B cell (primary cell): ENCODE results near the gene ANK3. TPM values are rescaled to one million over a fixed set of nuclear protein-coding genes. Genes with fewer than 3 reads are reported as not detected.

Experiments used
- ATAC-seq: fragments of 200-7000 bp; cut with Tn5 transposase; one replicate; pipeline ENCODE4 v1.10.0; 2021; ENCODE audit warnings: low read depth, mild to moderate bottlenecking, moderate number of reproducible peaks, moderate library complexity
- CTCF ChIA-PET: fragments of 350-600 bp; sonication (Branson Sonifier 250); formaldehyde crosslinking; loops from one replicate; lab custom pipeline; 2021; ENCODE audit warnings: antibody characterized with exemption, inconsistent platforms; lab: Charles Lee
- POLR2A ChIA-PET: fragments of 350-600 bp; sonication (Branson Sonifier 250); formaldehyde crosslinking; loops from one replicate; lab custom pipeline; 2021; ENCODE audit warnings: antibody characterized with exemption; lab: Charles Lee
- DNase-seq: peaks from one replicate; pipeline ENCODE4 v3.0.0; 2013
- H2AFZ ChIP-seq: 2 replicates; pipeline ENCODE4 v1.6.1; 2012; ENCODE audit warnings: mild to moderate bottlenecking, low read depth, low read length; ENCODE audit not compliant: insufficient read depth, poor library complexity, severe bottlenecking
- H3K27ac ChIP-seq, 2 donors: 1 replicate in 1 of 2; 2 replicates in 1 of 2; pipeline ENCODE4 v1.5.1; 2012 to 2013; ENCODE audit warnings: low read length in 2 of 2, mild to moderate bottlenecking in 2 of 2, moderate library complexity in 1 of 2
- H3K27me3 ChIP-seq, 4 experiments: fragments of 200-600 bp in 1 of 4; sonication (generic) in 1 of 4; replicated peaks in 1 of 4; 1 replicate in 2 of 4; 2 replicates in 2 of 4; pipeline versions ENCODE4 v1.6.1 to v1.7.0; 2013 to 2016; ENCODE audit warnings: low read length in 3 of 4, mild to moderate bottlenecking in 2 of 4, mixed read lengths in 1 of 4, moderate library complexity in 1 of 4; ENCODE audit not compliant: insufficient read depth in 4 of 4, control insufficient read depth in 3 of 4; ENCODE audit errors: control extremely low read depth in 1 of 4
- H3K36me3 ChIP-seq, 2 experiments: replicated peaks in 1 of 2; 1 replicate in 1 of 2; 2 replicates in 1 of 2; pipeline versions ENCODE4 v1.6.1 to v1.7.1; 2013; ENCODE audit warnings: low read length in 1 of 2; ENCODE audit not compliant: insufficient read depth in 2 of 2, control insufficient read depth in 1 of 2; ENCODE audit errors: control extremely low read depth in 1 of 2, extremely low read depth in 1 of 2
- H3K4me1 ChIP-seq, 2 donors: fragments of 200-600 bp in 1 of 2; sonication (generic) in 1 of 2; 1 replicate in 1 of 2; 2 replicates in 1 of 2; pipeline versions ENCODE4 v1.5.1 to v1.6.1; 2013 to 2017; ENCODE audit warnings: low read length in 2 of 2; ENCODE audit not compliant: control insufficient read depth in 2 of 2, insufficient read depth in 2 of 2
- H3K4me2 ChIP-seq: replicated peaks from 2 replicates; pipeline ENCODE3; 2012; ENCODE audit warnings: mild to moderate bottlenecking, low read depth, low read length; ENCODE audit not compliant: poor library complexity, severe bottlenecking
- H3K4me3 ChIP-seq, 5 experiments: fragments of 200-600 bp in 1 of 5; sonication (generic) in 1 of 5; 1 replicate in 3 of 5; 2 replicates in 2 of 5; pipeline versions ENCODE4 v1.5.1 to v1.7.0; 2011 to 2016; ENCODE audit warnings: low read length in 4 of 5, mild to moderate bottlenecking in 4 of 5, low read depth in 2 of 5, control low read depth in 1 of 5, moderate library complexity in 1 of 5; ENCODE audit not compliant: insufficient read depth in 1 of 5; ENCODE audit errors: control extremely low read depth in 1 of 5, extremely low read depth in 1 of 5
- H3K79me2 ChIP-seq: fragments of 200-600 bp; sonication (generic); one replicate; pipeline ENCODE4 v1.6.0; 2016; ENCODE audit warnings: low read length; ENCODE audit not compliant: control insufficient read depth, insufficient read depth
- H3K9ac ChIP-seq: fragments of 200-600 bp; sonication (generic); 2 replicates; pipeline ENCODE4 v1.6.1; 2017; ENCODE audit warnings: mild to moderate bottlenecking, low read length, moderate library complexity
- H3K9me3 ChIP-seq, 3 donors: one replicate each; pipeline versions ENCODE4 v1.6.1 to v1.7.1; 2013; ENCODE audit warnings: low read length in 2 of 3; ENCODE audit not compliant: control insufficient read depth in 2 of 3, insufficient read depth in 1 of 3; ENCODE audit errors: control extremely low read depth in 1 of 3
- H4K20me1 ChIP-seq: 2 replicates; pipeline ENCODE4 v1.6.0; 2012; ENCODE audit warnings: mild to moderate bottlenecking, low read length; ENCODE audit not compliant: insufficient read depth, control insufficient read depth, poor library complexity, severe bottlenecking
- H3K27ac Mint-ChIP-seq: one replicate; pipeline ENCODE4 v1.8.0; 2021; ENCODE audit warnings: mixed read lengths
- H3K27me3 Mint-ChIP-seq: one replicate; pipeline ENCODE4 v1.8.0; 2021; ENCODE audit warnings: mixed read lengths
- H3K4me1 Mint-ChIP-seq: one replicate; pipeline ENCODE4 v1.8.0; 2021; ENCODE audit warnings: mixed read lengths
- H3K4me3 Mint-ChIP-seq: one replicate; pipeline ENCODE4 v1.8.0; 2021; ENCODE audit warnings: mixed read lengths
- H3K9me3 Mint-ChIP-seq: one replicate; pipeline ENCODE4 v1.8.0; 2022; ENCODE audit warnings: mixed read lengths; ENCODE audit not compliant: insufficient read depth
- CTCF ChIP-seq: fragments of 200-600 bp; IDR thresholded peaks from one replicate; pipeline ENCODE4 v1.8.0; 2022; ENCODE audit warnings: antibody characterized with exemption, mild to moderate bottlenecking
- EZH2 ChIP-seq: IDR thresholded peaks from 2 replicates; pipeline ENCODE4 v1.6.1; 2012; ENCODE audit warnings: borderline replicate concordance, low read depth, mild to moderate bottlenecking, moderate library complexity, low read length; ENCODE audit not compliant: insufficient read depth, poor library complexity, severe bottlenecking
- WGBS: methylation state at CpG from one replicate; pipeline ENCODE4 v1.1.5; 2013; ENCODE audit warnings: missing lambda C conversion rate; ENCODE audit not compliant: insufficient coverage; 5-methylcytosine and 5-hydroxymethylcytosine counted together
- intact Hi-C: fragments of 100-400 bp; cut with micrococcal nuclease; formaldehyde crosslinking; loops from one replicate; pipeline ENCODE4 v1.10.0; 2022
- polyA plus RNA-seq: library from polyadenylated mRNA; depleted of rRNA; stranded (reverse); fragments of >200 nt; gene quantifications from 2 replicates; pipeline ENCODE4 v1.2.3, GENCODE V29; 2012
- total RNA-seq, 2 donors: library from RNA; stranded (reverse); fragments of 120-200 nt in 1 of 2; gene quantifications; 1 replicate in 1 of 2; 2 replicates in 1 of 2; pipeline versions ENCODE4 v1.2.3 to v1.2.4, GENCODE V29; 2013 to 2022

The ANK3 gene
- total and polyA plus RNA-seq, 2 donors (not counting 1 experiment from before 2014, with no cell fraction given), result 4.9 to 21.6 TPM

- 94% methylated on average over 4 of the region's 4 CpGs for WGBS
- Mint-ChIP-seq H3K4me1 (peaks cover 6% of the 10 kb centered on the region), H3K9me3 (no peaks in the 10 kb centered on the region), H3K27me3 (no peaks in the 10 kb centered on the region), H3K27ac (no peak overlapping the region), H3K4me3 (no peak overlapping the region)
- H3K9ac ChIP-seq, result no peak overlapping the region
- H3K4me1 ChIP-seq, result peaks cover 0 to 10% of the 10 kb centered on the region in 2 donors
- ChIA-PET POLR2A (no interaction called here), CTCF (no interaction called here)
- ATAC-seq, result no peak
- no peak overlapping the region for H2AFZ ChIP-seq
- H3K27me3 ChIP-seq, result no peaks in the 10 kb centered on the region
- no peak overlapping the region for H3K4me3 ChIP-seq
- intact Hi-C loops, result no loop called here
- no peaks in the 10 kb centered on the region for H3K79me2 ChIP-seq
- DNase-seq, result no peak
- no peak overlapping the region for H3K4me2 ChIP-seq
- H3K36me3 ChIP-seq, result no peaks in the 10 kb centered on the region
- H4K20me1 ChIP-seq, result no peaks in the 10 kb centered on the region
- no peak for TF ChIP-seq EZH2
- TF ChIP-seq CTCF, result no peak
- no peak overlapping the region for H3K27ac ChIP-seq
- no peaks in the 10 kb centered on the region for H3K9me3 ChIP-seq
Observed at GRCh38 chr10:60252688-60253087, 137.0 kb downstream of the ANK3 start.

GRCh38 chr10:60246382-60246781 lies 143.3 kb downstream of the ANK3 start:
- CTCF ChIA-PET, result no interaction called here
- no peak for ATAC-seq

More at GRCh38 chr10:60246382-60246781, 143.3 kb downstream of the ANK3 start:
- Histone ChIP-seq H2AFZ (no peak overlapping the region), H3K79me2 (no peaks in the 10 kb centered on the region), H3K9me3 (no peaks in the 10 kb centered on the region), H3K4me1 (no peaks in the 10 kb centered on the region), H3K9ac (no peak overlapping the region), H3K36me3 (no peaks in the 10 kb centered on the region), H4K20me1 (no peaks in the 10 kb centered on the region), H3K27ac (no peak overlapping the region), H3K4me3 (no peak overlapping the region), H3K4me2 (no peak overlapping the region), H3K27me3 (no peaks in the 10 kb centered on the region)
- no peaks in the 10 kb centered on the region for H3K9me3 Mint-ChIP-seq
- H3K27ac Mint-ChIP-seq, result no peak overlapping the region
- H3K27me3 Mint-ChIP-seq, result no peaks in the 10 kb centered on the region
- TF ChIP-seq CTCF (no peak), EZH2 (no peak)
- POLR2A ChIA-PET, result no interaction called here
- no peak for DNase-seq
- WGBS, result 100% methylated on average over 1 of the region's 1 CpG
- intact Hi-C loops, result no loop called here
- no peak overlapping the region for H3K4me3 Mint-ChIP-seq
- H3K4me1 Mint-ChIP-seq, result no peaks in the 10 kb centered on the region
